NCI-H2107 treated with DMSO at 0.1 percent for 48 hours (cell line): ENCODE results near the gene CALML6.

ENCODE experiments used
- DNase-seq: peaks from one replicate; lab custom pipeline; 2025; ENCODE audit not compliant: unreplicated experiment; lab: John Stamatoyannopoulos, UW

Gene CALML6

GRCh38 chr1:1892079-1892762 is 22.8 kb upstream of the CALML6 start:
- no peak for DNase-seq

DNA sequence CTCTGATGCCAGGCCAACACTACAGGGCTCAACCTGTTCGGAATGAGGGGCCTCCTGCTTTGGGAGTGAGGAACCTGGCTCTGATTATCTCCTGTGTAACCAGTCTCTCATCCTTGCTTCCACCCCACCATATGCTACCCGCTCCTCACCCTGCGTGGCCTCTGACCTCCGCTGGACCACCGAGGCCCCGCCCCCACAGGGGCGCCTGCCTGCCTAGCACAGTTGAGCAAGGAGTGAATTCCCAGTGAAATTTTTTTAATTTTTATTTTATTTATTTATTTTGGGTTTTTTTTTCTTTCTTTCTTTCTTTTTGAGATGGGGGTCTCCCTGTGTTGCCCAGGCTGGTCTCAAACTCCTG is 22.3 kb upstream of the CALML6 start:
- DNase-seq, result no peak

DNA sequence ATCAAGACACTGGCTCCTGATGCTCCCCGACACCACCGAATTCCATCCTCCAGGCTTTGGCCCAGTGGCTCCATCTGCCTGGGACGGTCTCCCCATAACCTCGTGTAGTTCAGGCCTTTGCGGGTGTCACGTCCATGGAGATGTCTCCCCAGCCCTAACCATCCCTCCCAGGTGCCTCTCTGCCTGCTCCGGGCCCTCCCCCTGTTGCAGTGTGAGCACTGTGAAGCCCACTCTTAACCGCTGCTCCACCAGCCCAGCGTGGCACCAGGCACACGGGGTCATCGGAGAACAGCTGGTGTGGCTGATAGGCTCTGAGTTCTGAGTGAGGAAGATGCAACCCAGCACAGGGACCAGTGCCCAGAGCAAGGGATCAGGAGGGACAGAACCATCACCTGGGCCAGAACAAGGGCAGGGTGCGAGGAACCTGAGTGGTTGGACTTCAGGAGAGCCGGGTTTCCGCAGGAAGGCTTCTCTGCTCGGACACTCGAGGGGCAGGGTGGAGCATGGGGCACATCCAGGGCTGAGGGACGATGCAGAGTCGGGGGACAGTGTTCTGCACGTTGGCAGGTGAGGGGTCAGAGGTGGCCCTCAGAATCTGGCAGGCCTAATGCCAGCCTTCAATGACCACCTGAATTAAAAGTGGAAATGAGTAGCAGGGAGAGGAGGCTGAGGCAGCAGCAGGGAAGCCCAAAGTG is 21.6 kb upstream of the CALML6 start:
- no peak for DNase-seq

DNA sequence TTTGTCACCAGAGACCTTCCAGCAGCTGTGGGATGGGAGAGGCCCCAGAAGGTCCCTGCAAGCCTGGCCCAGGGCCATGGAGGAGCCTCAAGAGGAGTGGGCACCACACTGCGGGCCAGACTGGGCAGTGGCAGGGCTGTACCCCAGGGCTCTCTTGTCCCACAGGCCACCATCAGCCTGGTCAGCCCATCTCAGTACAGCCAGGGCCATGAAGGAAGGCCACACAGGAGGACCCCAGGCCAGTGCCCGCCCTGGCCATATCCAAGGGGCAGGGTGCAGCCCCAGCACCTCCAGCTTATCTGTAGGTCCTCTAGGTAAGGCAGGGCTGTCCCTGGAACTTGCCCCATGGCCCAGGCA is 21.1 kb upstream of the CALML6 start:
- no peak for DNase-seq

DNA sequence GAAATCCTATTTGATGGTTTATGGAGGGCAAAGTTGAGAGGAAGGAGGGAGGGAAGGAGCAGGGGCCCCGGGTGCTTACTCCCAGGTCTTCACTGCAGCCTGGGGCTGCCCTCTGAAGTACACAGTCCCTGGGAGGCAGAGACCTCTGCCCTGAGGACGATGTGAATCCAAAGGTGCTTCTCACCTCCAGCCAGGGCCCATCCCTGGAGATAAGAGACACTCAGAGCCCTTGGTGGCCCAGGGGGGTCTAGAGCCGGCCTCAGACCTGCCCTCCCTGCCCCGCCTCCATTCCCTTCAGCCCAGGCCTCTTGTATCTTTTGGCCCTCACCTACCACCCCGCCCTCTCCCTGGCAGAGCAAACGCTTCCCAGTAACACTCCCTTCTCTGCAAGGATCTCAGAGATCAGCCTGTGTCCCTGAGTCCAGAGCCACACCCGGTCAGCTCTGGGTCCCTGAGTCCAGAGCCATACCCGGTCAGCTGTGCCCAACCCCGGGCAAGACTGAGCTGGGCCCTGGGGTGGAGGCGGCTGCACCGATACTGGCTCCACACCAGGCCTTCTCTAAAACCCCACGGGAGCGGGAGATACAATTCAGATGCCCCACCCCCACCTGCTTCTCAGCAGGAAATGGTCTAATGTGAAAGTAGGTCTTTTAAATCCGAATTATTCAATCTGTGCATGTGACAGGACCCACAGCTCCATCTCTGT is 20.6 kb upstream of the CALML6 start:
- DNase-seq, result no peak

DNA sequence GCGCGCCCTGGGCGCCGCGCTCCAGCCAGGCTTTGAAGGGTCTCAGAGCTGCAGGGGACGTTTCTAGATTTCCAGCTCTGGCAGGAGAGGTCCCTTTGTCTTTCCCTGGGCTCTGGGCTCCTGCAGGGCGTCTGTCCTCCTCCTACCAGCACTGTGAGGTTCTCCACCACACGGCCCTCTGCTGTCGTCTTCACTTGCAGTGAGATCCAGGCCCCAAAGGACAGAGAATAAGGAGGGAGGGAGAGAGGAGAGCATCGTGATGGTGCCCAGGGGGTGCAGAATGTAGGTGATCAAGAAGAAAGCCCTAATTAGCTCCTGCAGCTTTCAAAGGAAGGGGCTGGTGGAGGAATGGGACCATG is 20.0 kb upstream of the CALML6 start:
- DNase-seq, result no peak

- no peak for DNase-seq
Observed at GRCh38 chr1:1895456-1896336, 19.4 kb upstream of the CALML6 start.

- DNase-seq, result no peak
Observed at GRCh38 chr1:1898246-1898933, 16.7 kb upstream of the CALML6 start.

GRCh38 chr1:1899266-1899966 is 15.6 kb upstream of the CALML6 start:
- DNase-seq, result no peak

DNA sequence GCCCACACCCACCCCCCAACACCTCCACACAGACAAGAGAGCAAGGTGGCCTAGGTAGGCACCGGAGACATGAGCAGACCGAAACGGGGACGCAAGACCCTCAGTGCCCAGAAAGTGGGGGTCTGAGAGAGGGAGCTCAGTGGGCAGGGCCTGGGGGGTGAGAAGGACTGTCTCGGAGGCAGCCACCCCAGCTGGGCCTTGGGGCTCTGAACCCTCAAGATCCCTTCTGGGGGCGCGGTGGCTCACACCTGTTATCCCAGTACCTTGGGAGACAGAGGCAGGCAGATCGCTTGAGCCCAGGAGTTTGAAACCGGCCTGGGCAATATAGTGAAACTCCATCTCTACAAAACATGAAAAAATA is 15.1 kb upstream of the CALML6 start:
- no peak for DNase-seq

- DNase-seq, result no peak
Observed at GRCh38 chr1:1900883-1901640, 14.0 kb upstream of the CALML6 start.

DNA sequence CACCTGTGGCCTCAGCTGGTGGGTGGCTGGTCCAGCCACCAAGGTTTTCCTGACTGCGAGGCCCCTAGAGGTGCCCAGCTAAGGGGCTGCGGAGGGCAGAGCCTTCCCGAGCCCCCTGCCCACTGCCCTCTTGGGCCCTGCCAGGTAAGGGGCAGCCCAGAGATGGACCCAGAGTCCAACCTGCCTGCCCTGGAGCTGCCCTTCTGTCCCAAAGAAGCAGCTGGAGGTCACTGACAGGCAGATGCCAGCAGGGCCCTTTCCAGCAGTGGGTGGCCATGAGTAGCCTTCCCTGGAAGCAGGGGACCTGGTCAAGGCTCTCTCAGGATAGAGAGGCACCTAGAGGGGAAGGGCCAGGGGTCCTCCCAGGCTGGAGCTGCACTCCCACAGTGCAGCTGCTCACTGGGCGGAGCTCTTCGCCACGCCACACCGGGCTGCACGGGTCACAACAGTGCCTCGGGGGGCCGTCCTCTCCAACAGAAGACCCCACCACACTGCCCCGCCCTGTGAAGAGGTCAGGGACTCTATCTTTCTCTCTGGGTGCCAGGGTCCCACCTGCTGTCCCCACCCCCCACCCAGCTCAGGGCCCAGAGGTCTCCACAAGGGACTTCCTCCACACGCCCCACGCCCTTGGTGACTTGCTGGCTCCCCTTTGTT is 13.3 kb upstream of the CALML6 start:
- DNase-seq, result no peak

DNA sequence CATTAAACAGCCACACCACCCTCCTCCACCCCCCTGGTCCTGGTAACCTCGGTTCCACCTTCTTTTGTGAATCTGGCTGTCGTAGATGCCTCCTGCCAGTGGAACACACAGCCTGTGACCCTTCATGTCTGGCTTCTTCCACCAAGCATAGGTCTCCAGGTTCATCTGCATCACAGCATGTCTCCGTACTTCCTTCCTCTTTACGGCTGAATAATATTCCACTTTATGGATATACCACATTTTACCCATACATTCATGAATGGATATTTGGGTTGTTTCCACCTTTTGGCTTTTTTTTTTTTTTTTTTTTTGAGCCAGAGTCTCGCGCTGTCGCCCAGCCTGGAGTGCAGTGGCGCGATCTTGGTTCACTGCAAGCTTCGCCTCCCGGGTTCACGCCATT is 11.8 kb upstream of the CALML6 start:
- no peak for DNase-seq

- DNase-seq, result no peak
Observed at GRCh38 chr1:1906185-1907097, 8.6 kb upstream of the CALML6 start.

GRCh38 chr1:1907098-1907736 is 7.8 kb upstream of the CALML6 start:
- DNase-seq, result no peak

- DNase-seq, result no peak
Observed at GRCh38 chr1:1908506-1908791, 6.6 kb upstream of the CALML6 start.

DNA sequence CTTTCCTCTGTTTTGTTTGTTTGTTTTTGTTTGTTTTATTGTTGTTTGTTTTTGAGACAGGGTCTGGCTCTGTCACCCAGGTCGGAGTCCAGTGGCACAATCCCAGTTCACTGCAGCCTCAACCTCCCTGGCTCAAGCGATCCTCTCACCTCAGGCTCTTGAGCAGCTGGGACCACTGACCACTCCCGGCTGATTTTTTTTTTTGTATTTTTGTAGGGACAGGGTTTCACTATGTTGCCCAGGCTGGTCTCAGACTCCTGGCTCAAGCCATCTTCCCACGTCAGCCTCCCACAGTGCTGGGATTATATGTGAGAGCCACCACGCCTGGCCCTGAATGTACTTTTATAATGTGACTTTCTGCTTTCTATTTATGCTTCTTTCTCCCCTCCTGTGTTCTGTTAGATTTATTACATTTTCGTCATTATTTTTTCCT is 5.0 kb upstream of the CALML6 start:
- no peak for DNase-seq
